ENCODE measurements around the gene NADK.

The NADK gene

GRCh38 chr1:1777950-1778662 lies at the start of gene NADK:
Gene NADK (minus strand): TSS chr1:1778470. CDS start chr1:1765406, 13,064 bp downstream.
- DNase-seq: peak; percentile 71

GRCh38 chr1:1827089-1827848 lies 49.0 kb upstream of the NADK start:
- DNase-seq: no peak

- DNase-seq: no peak
Measured at GRCh38 chr1:1826356-1827088, 48.3 kb upstream of the NADK start.

GRCh38 chr1:1825217-1825616 lies 46.9 kb upstream of the NADK start:
- DNase-seq: no peak

GRCh38 chr1:1819762-1820161 lies 41.5 kb upstream of the NADK start:
- DNase-seq: no peak

GRCh38 chr1:1817221-1817620 lies 39.0 kb upstream of the NADK start:
- DNase-seq: no peak

GRCh38 chr1:1815606-1816281 lies 37.5 kb upstream of the NADK start:
- no peak for DNase-seq

- no peak for DNase-seq
Measured at GRCh38 chr1:1809489-1809888, 31.2 kb upstream of the NADK start.

GRCh38 chr1:1808206-1808605 lies 29.9 kb upstream of the NADK start:
- DNase-seq: no peak

GRCh38 chr1:1806890-1807289 lies 28.6 kb upstream of the NADK start:
- DNase-seq: no peak

- DNase-seq: no peak
Measured at GRCh38 chr1:1804301-1804700, 26.0 kb upstream of the NADK start.

- DNase-seq: no peak
Measured at GRCh38 chr1:1802871-1803270, 24.6 kb upstream of the NADK start.

- DNase-seq: no peak
Measured at GRCh38 chr1:1799716-1800115, 21.4 kb upstream of the NADK start.

- no peak for DNase-seq
Measured at GRCh38 chr1:1797731-1798341, 19.6 kb upstream of the NADK start.

- no peak for DNase-seq
Measured at GRCh38 chr1:1796466-1796865, 18.2 kb upstream of the NADK start.

GRCh38 chr1:1794999-1795398 lies 16.7 kb upstream of the NADK start:
- no peak for DNase-seq

GRCh38 chr1:1793481-1794244 lies 15.4 kb upstream of the NADK start:
- DNase-seq: no peak

- DNase-seq: no peak
Measured at GRCh38 chr1:1788646-1789431, 10.6 kb upstream of the NADK start.

- DNase-seq: no peak
Measured at GRCh38 chr1:1788136-1788535, 9.9 kb upstream of the NADK start.

- no peak for DNase-seq
Measured at GRCh38 chr1:1786836-1787605, 8.8 kb upstream of the NADK start.
